ENCODE data around the gene SEPTIN6.

DNA sequence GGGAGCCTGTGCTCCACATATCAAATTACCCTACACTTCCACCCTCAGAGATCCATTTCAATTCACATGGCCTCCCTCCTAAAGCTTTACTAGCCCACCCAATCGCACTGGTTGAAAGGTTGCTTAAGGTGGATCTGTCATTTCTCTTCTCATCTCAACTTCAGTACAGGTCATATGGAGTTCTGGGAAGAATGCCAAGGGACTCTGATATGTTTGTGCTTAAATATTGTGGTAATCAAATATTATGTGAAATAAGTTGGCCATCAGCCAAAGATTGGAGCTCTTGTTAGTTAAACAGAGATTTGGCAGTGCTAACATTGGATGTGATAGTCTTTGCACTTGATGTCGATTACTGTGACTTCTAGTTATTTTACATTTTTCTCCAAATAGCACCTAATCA, 20.5 kb downstream of the SEPTIN6 start:
- TF ChIP-seq CTCF (conservative IDR thresholded peaks at IDR 0.05 in 1 of 2, IDR thresholded peaks at IDR 0.05 in 1 of 2; ENCODE audit: extremely low read depth in 1 of 2, insufficient read depth in 1 of 2, low read depth in 1 of 2, low read length in 2 of 2), result no peak
- TF ChIP-seq EZH2 (IDR thresholded peaks at IDR 0.05; ENCODE audit: borderline replicate concordance, low read length), result no peak
